MG63 (cell line): ENCODE measurements around the gene SLC66A1. TPM values are rescaled to one million over a fixed set of nuclear protein-coding genes. Genes with fewer than 3 reads are reported as not detected.
A peak's percentile ranks its signal among the peaks of the same experiment; 100 is the strongest.
"Not testable (repeated sequence)": the region's sequence is repeated elsewhere in the genome, so short reads cannot be mapped to it uniquely, and the experiment has no call there.

Source experiments
- DNase-seq: peaks from one replicate; pipeline ENCODE4 v3.0.0-alpha.2; 2020
- H3K27me3 ChIP-seq: fragments of 250-450 bp; sonication (Bioruptor Pico); 2 replicates; pipeline ENCODE4 v1.5.1; 2020; ENCODE audit warnings: mild to moderate bottlenecking, moderate library complexity
- H3K36me3 ChIP-seq: fragments of 250-450 bp; sonication (Bioruptor Pico); 2 replicates; pipeline ENCODE4 v1.5.1; 2020; ENCODE audit warnings: mild to moderate bottlenecking, moderate library complexity
- H3K4me3 ChIP-seq: fragments of 250-450 bp; sonication (Bioruptor Pico); 2 replicates; pipeline ENCODE4 v1.5.1; 2020; ENCODE audit warnings: mild to moderate bottlenecking, moderate library complexity
- H3K9me3 ChIP-seq: fragments of 250-450 bp; sonication (Bioruptor Pico); 2 replicates; pipeline ENCODE4 v1.5.1; 2020; ENCODE audit warnings: mild to moderate bottlenecking, moderate library complexity
- total RNA-seq: library from RNA; depleted of rRNA; stranded (reverse); fragments of >200 nt; shearing (Covaris generic); gene quantifications from 2 replicates; pipeline ENCODE4 v1.2.3, GENCODE V29; 2014; ENCODE audit warnings: low replicate concordance

SLC66A1 gene
- total RNA-seq, 1 experiment from 2014 or later, result 19.9 TPM

DNA sequence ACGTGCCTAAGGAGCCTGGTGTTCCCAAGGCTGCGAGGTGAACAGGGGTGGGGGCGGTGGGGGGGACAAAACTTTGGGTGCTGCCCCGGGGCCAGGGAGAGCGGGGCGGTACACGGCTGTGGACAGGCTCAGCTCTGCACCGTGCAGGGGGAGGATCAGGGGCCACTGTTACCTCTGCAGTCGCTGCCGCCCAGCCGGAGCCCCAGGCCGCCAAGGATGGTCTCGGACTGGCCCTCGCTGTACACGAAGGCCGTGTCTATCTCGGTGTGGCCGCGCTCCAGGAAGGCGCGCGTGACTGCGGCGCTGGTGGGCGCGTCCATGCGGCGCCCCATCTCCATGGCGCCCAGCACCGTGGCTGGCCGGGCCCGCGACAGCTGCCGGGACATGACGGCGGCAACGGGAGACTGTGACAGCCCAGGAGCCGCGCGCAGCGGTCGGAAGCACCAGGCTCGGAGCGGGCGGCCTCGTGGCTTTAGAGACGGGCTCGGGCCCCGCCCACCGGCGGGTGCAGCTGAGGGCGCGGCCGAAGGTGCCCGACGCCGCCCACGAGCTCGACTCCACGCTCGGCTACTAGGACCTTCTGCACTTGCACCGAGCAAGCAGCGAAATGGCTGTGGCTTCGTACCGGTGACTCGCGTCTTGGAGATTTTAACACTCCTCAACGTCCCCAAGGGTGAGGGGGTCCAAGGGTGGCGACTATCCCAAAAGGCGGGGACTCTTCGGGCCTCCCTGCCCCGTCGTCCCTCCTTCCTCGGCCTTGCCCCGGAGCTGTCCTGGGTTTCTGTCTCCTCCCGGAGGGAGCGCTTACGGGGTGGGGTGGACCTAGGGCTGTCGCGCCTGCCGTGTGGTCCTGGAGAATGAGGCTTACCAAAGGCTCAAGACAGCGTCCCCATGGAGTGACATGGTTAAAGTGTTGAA is 23.5 kb upstream of the SLC66A1 start, which contains the start of gene AKR7A3:
AKR7A3 (minus strand) TSS at position 447 of the 918 bp plus-strand sequence; CDS start at position 386, 61 bp downstream.
- H3K9me3 ChIP-seq, H3K4me3 ChIP-seq, H3K27me3 ChIP-seq, DNase-seq, H3K36me3 ChIP-seq: not testable (repeated sequence)

DNA sequence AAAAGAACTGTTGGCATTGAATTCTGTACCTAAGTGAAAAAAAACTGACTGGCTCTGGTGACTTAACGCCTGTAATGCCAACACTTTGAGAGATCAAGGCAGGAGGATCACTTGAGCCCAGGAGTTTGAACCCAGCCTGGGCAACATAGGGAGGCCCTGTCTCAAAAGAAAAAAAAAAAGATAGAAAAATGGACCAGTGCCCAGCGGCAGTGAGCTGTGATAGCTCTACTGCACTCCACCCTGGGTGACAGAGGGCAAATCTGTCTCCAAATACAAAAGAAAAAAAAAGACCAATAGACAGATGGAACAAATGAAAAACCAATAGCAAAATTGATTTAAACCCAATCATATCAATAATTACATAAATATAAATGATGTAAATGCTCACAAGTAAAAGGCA is 22.9 kb upstream of the SLC66A1 start:
- Histone ChIP-seq H3K4me3 (no peak overlapping the region), H3K9me3 (no peaks in the 10 kb centered on the region), H3K27me3 (no peaks in the 10 kb centered on the region), H3K36me3 (no peaks in the 10 kb centered on the region)
- no peak for DNase-seq

DNA sequence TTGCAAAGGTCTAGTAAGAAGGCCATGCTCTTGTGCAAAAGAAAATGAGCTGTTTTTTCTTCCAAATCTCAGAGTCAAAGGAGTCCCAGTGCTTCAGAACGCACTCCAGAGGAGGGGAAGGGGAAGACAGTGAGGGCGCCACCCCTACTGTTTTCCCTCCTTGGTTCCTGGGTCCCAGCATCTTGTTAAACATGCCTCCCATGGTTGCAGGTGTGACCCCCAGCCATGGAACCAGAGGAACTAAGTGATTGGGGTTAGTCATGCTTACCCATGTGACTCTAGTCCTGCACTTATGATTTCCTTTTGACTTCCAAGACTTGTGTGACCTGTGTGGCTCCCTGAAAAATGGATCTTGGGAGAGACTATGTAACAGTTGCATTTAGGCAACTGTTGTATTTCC is 17.5 kb upstream of the SLC66A1 start:
- H3K4me3 ChIP-seq, result no peak overlapping the region
- H3K27me3 ChIP-seq, result no peaks in the 10 kb centered on the region
- no peaks in the 10 kb centered on the region; the same call in 1 of the 2 replicates for H3K9me3 ChIP-seq
- DNase-seq, result no peak
- no peaks in the 10 kb centered on the region for H3K36me3 ChIP-seq

DNA sequence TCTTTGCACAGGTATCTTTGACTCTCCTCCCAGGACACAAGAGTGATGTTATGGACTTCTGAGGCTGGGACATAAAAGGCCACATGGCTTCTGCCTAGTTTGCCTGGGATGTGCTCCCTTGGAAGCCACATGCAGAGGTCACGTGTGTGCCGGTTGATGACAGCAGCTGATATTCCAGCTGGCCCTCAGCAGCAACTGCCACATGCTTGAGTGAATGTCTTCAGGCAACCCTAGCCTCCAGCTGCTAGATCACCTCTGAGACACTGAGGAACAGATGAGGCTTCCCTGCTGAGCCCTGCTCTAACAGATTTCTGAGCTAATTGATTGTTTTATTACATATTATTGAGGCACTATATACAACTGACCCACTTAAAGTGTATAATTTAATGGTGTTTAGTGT is 11.9 kb upstream of the SLC66A1 start:
- Histone ChIP-seq H3K36me3 (peaks cover 12% of the 10 kb centered on the region), H3K27me3 (no peaks in the 10 kb centered on the region), H3K4me3 (no peak overlapping the region), H3K9me3 (no peaks in the 10 kb centered on the region; the same call in 1 of the 2 replicates)
- DNase-seq, result no peak

DNA sequence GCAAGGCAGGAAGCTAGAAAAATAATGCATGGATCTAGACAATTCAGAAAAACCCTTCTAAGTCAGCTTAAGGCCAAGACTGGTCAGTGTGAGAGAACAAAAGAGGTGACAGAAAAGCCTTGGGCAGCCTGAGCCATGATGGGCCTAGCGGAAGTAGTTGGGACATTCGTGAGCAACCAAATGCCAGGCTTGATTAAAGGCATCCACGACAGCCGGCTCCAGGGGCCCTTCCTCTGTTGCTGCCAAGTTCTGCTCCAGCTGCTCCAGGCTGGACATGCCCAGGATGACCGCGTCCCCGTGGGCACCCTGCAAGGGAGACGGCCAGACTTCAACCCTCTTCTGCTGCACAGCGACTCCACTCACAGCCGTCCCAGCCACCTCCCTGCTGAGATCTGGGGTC is 8.0 kb upstream of the SLC66A1 start:
- H3K36me3 ChIP-seq, result peaks cover 32% of the 10 kb centered on the region
- H3K4me3 ChIP-seq, H3K9me3 ChIP-seq, DNase-seq, H3K27me3 ChIP-seq: not testable (repeated sequence)

DNA sequence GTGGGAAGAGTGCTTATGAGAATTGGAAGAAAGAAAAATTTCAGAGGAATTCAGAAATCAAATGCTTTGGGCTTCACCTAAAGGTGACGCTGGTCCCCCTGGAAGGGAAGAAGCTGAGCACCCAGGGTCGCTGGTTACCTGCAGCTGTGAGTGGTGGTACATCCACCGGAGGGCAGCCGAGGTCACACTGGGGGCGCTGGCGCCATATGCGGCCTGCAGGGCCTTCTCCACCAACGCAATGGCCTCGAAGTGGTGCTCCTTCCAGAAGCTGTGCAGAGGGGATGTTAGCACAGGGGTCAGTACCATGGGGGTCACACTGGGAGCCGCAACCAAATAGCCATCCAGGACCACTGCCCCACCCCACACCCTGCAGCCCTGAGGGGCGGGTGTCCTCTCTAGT is 6.2 kb upstream of the SLC66A1 start:
- DNase-seq, result no peak
- no peaks in the 10 kb centered on the region for H3K27me3 ChIP-seq
- no peaks in the 10 kb centered on the region for H3K9me3 ChIP-seq
- no peak overlapping the region for H3K4me3 ChIP-seq
- peaks cover 35% of the 10 kb centered on the region for H3K36me3 ChIP-seq

DNA sequence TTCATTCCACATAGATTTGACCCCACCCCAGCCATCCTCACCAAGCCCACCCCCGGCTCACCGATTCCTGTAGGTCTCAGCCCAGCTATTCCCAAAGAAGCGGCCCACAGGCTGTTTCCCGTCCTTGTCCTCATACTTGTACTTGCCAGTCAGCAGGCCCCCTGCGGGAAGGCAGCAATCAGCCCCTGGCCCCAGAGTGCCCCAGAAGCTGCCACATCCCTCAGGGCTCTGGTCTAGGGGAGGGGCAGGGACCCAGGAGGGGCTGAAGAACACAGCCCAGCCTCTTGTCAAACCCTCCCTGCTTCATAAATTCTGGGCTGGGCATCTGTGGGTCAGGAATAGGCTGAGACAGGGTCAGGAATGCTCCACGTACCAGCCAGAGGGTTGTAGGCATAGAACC is 5.2 kb upstream of the SLC66A1 start:
- Histone ChIP-seq H3K4me3 (no peak overlapping the region), H3K36me3 (peaks cover 35% of the 10 kb centered on the region), H3K9me3 (no peaks in the 10 kb centered on the region), H3K27me3 (no peaks in the 10 kb centered on the region)
- DNase-seq, result no peak

DNA sequence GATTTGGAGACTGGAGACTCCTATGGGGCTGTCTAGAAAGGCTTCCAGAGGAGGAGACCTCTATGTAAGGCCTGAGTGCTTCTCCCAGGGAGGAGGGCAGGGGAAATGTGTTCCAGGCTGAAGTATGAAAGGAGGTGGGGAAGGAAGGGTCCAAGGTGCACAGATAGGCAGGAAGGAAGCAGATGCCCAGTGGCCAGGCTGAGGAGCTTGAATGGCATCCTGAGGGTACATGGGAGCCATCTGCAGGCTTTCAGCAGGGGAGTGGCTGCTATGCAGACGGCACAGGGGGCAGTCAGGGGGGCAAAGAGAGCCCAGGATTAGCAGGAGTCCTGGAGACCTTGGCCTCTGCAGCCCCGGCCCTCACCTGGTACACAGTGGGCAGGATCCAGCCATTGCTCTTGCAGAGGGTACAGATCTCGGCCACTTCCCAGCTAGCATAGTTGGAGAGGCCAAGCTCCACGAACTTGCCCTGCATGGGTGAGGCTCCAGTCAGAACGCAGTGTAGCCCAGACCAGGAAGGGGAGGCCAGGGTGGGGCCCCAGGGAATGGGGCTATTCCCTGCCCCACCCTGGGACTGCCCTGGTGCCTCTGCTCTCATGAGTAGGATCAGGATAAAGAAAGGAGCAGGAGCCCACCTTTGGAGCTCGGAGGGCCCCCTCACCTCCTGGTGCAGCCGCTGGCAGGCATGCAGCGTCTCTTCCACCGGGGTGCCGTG is 4.2 kb upstream of the SLC66A1 start:
- no peak for DNase-seq
- Histone ChIP-seq H3K4me3 (no peak overlapping the region), H3K36me3 (peaks cover 33% of the 10 kb centered on the region), H3K27me3 (no peaks in the 10 kb centered on the region), H3K9me3 (no peaks in the 10 kb centered on the region)

DNA sequence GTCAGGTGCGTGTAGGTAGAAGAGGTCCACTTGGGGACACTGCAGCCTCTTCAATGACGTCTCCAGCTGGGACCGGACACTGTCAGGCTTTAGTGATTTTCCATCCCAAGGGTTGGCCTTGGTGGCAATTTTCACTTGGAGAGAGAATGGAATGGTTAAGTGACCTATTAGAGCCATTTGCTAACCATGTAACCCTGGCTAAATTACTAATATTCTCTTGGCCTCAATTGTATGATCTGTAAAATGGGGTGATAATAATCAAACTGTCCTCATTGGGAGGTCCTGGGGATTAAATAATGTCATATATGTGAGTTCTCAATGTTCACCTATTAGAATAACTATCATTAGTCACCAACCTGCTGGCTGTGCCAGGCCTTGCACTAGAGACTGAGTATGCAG is 3.6 kb upstream of the SLC66A1 start:
- no peaks in the 10 kb centered on the region for H3K27me3 ChIP-seq
- DNase-seq, result no peak
- no peak overlapping the region for H3K4me3 ChIP-seq
- H3K9me3 ChIP-seq, result no peaks in the 10 kb centered on the region
- H3K36me3 ChIP-seq, result peaks cover 29% of the 10 kb centered on the region

DNA sequence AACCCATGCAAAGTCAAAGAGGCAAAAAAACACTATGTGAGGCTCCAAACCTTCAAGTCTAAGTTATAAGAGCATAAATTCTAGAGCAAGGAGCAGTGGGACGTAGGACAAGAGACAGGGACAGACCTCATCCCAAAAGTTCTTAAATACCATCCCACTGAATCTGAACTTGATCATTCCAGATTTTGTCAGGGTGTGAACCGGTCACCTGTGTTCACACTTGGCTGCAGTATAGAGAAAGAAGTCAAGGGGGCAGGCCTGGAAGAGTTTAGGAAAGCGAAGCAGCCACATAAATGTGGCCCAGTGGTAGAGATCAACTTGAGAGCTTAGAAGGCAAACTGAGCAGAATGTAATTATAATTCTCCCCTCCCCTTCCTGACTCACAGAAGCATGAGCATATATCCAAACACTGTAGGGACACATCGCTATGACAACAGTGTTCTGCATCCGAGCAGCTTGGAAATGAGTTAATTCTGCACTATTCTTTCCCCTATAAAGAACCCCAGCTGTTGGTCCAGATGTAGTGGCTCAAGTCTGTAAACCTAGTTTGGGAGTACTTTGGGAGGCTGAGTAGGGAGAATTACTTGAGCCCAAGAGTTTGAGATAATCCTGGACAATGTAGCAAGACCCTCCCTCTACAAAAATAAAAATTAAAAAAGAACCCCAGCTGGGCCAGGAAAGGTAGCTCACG is 2.9 kb upstream of the SLC66A1 start:
- Histone ChIP-seq H3K36me3 (peaks cover 26% of the 10 kb centered on the region), H3K4me3 (no peak overlapping the region), H3K27me3 (no peaks in the 10 kb centered on the region), H3K9me3 (no peaks in the 10 kb centered on the region)
- DNase-seq, result no peak

DNA sequence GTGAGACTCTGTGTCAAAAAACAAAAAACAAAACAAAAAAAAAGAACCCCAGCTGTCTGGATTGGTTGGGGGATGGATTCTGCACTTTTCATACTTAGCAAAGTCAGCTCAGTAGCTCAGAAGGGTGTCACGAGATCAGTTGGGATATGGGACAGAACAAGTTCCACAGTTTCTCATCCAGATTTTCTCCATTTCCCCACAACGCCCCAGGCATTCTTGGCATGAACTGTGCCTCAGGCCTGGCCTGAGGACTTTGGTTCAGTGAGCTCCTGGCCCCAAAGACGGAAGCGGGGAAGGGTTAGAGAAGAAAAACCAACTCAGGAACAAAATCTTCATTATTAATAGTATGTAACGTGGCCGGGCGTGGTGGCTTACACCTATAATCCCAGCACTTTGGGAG is 2.1 kb upstream of the SLC66A1 start:
- peaks cover 26% of the 10 kb centered on the region for H3K36me3 ChIP-seq
- no peak for DNase-seq
- H3K4me3 ChIP-seq, result no peak overlapping the region
- H3K27me3 ChIP-seq, result no peaks in the 10 kb centered on the region
- no peaks in the 10 kb centered on the region for H3K9me3 ChIP-seq

DNA sequence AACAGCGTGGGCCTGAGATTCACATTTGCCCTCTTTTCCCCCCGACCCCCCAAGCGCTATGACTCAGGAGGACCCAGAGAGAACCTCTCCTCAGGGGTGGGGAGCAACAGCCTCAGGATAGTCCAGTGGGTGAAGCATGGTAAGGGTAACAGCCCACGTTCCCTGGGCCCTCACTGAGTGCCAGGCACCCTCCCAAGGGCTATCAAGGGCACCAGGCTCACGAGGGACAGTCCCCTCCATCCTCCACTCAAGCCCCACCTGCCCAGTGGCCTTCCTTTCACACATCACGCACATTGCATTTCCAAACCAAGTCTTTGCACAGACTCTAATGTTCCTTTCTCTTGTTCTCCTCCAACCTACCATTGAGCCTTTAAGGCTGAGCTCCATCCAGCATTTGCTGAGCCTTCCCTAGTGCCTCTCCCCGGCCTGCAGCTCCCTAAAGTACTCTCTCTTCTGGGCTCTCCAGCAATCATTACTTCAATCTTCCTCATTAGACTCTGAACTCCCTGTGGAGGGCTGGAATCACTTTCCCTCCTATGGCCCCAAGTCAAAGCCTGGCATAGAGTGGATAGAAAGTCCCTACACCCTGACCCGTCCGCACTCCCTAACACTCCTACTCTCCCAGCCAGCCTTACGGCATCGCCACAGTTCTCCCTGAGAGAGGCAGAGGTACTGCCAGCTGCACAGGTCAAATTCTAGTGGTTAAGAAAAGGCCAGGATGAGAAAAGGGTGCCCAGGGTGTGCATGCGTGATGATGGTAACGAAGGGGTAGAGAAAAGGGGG is 1.2 kb upstream of the SLC66A1 start:
- no peak for DNase-seq
- H3K27me3 ChIP-seq, result no peaks in the 10 kb centered on the region
- H3K4me3 ChIP-seq, result peak overlapping the region; percentile 95
- no peaks in the 10 kb centered on the region for H3K9me3 ChIP-seq
- H3K36me3 ChIP-seq, result peaks cover 18% of the 10 kb centered on the region

DNA sequence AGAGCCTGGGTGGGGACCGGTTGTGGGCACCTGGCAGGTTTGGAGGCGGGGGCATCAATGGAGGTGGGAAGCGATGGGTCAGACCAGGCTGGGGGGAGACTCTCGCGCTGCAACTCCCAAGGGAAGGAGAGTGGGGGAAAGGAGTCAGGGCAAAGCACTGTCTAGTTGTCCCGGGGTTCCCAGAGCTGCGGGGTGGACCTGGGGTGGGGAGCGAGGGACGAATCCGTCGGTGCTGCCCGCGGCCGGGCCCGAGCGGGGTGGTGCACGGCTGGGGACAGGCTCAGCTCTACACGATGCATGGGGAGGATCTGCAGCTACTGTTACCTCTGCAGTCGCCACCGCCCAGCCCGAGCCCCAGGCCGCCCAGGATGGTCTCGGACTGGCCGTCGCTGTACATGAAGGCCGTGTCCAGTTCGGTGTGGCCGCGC is 609 bp upstream of the SLC66A1 start:
- Histone ChIP-seq H3K36me3 (peaks cover 17% of the 10 kb centered on the region), H3K9me3 (no peaks in the 10 kb centered on the region), H3K4me3 (peak overlapping the region; percentile 95), H3K27me3 (no peaks in the 10 kb centered on the region)
- no peak for DNase-seq

DNA sequence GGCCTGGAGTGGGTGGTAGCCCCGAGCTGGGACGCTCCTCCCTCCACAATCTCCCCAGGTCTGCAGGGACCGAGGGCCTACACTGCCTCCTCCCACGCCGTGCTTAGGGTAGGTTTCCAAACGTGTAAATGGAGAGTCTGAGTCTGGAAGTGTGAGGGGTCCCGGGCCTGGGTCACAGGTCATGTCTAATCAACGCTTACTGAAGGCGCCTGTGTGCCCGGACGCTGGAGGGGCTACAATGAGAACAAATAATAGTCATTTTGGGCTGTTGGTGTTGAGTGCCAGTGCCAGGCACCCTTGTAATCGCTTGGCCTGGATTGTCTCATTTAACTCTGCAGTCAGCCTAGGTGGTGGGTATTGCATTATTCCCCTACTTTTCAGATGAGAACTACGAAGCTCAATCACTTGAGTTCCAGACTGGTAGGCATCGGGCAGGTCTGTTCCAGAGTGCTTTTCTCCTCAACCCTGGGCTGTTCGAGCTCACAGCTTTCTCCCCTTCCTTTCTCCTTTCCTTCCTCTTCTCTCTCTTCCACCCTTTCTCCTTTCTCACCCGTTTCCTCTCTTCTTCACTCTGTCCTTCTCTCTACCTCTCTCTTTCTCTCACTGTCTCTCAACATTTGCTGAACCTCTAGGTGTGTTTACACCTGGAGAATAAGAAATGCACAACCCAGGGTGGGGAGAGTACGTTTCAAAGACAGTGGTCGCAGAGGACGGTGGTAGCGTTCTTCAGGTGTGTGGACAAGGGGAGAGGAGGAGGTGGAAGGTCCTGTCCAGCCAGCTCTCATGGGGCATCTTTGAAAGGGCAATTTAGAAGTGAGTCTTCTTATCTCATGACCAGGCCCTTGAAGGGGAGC is 883 bp downstream of the SLC66A1 start:
- no peak for DNase-seq
- peaks cover 17% of the 10 kb centered on the region for H3K36me3 ChIP-seq
- no peaks in the 10 kb centered on the region for H3K9me3 ChIP-seq
- H3K27me3 ChIP-seq, result no peaks in the 10 kb centered on the region
- peak overlapping the region; percentile 95 for H3K4me3 ChIP-seq

DNA sequence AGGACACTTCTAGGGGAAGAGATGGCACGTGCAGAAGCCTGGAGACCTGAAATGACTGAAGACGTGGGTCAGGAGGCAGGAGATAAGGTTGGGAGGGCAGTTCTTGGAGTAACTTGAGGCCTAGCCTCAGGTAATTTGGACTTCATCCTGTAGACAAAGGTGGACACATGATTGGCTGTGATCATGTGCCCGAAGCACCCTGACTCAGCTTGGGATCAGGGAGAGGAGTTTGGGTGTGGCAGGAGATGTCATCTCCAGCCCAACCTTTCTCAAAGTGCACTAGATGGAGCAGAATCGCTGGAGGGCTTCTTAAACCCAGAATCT is 1.5 kb downstream of the SLC66A1 start:
- no peaks in the 10 kb centered on the region for H3K27me3 ChIP-seq
- H3K36me3 ChIP-seq, result peaks cover 16% of the 10 kb centered on the region
- no peak overlapping the region for H3K4me3 ChIP-seq
- H3K9me3 ChIP-seq, result no peaks in the 10 kb centered on the region
- DNase-seq, result no peak
